Measurements from ENCODE around the gene ABCG4. TPM values are rescaled to one million over a fixed set of nuclear protein-coding genes. Genes with fewer than 3 reads are reported as not detected.

The ABCG4 gene
- total and polyA plus RNA-seq, 9 of the 15 experiments (the other 6 are each of a cell fraction or from before 2014, with no cell fraction given), result 0.03 to 0.11 (median 0.07) TPM; not detected in 4

GRCh38 chr11:119121008-119121810, 27.6 kb upstream of the ABCG4 start, which contains the start of gene HINFP (continued):
- TF ChIP-seq TAF15 (IDR thresholded peaks at IDR 0.05; ENCODE audit: low read depth, low read length) (no peak), GATA2 (CRISPR knock-in tag; IDR thresholded peaks at IDR 0.05) (no peak), CBX8 (IDR thresholded peaks at IDR 0.05; ENCODE audit: borderline replicate concordance, extremely low read depth, low read depth, low read length, poor library complexity, severe bottlenecking) (no peak), SP1 (CRISPR knock-in tag; IDR thresholded peaks at IDR 0.05) (peak; percentile 89), ZNF212 (CRISPR knock-in tag; IDR thresholded peaks at IDR 0.05) (no peak), LARP7 (IDR thresholded peaks at IDR 0.05) (no peak), ZNF449 (CRISPR knock-in tag; IDR thresholded peaks at IDR 0.05) (no peak), KAT7 (CRISPR knock-in tag; IDR thresholded peaks at IDR 0.05; ENCODE audit: borderline replicate concordance) (no peak), KLF13 (tag; IDR thresholded peaks at IDR 0.05; ENCODE audit: borderline replicate concordance, low read depth) (no peak), ZFX (CRISPR knock-in tag; IDR thresholded peaks at IDR 0.05) (peak; percentile 71), RB1 (IDR thresholded peaks at IDR 0.05; ENCODE audit: low read depth) (no peak; the same call in 1 of the 2 replicates), HNRNPLL (IDR thresholded peaks at IDR 0.05; ENCODE audit: low read depth, low read length, poor library complexity, severe bottlenecking) (peak; percentile 95), ZBTB17 (CRISPR knock-in tag; IDR thresholded peaks at IDR 0.05) (no peak), KAT2B (IDR thresholded peaks at IDR 0.05; ENCODE audit: low read depth, low read length) (no peak), ZNF184 (CRISPR knock-in tag; IDR thresholded peaks at IDR 0.05) (no peak), TFE3 (CRISPR knock-in tag; IDR thresholded peaks at IDR 0.05) (peak; percentile 99), ZNF589 (CRISPR knock-in tag; IDR thresholded peaks at IDR 0.05; ENCODE audit: low read depth) (no peak), MCM3 (IDR thresholded peaks at IDR 0.05) (no peak), ILF3 (IDR thresholded peaks at IDR 0.05; ENCODE audit: borderline replicate concordance) (no peak), ELK3 (CRISPR knock-in tag; IDR thresholded peaks at IDR 0.05) (no peak), SMARCE1 (IDR thresholded peaks at IDR 0.05) (0 out of 2 replicates have a peak, but pooled peaks have one; percentile 60), TGIF2 (CRISPR knock-in tag; IDR thresholded peaks at IDR 0.05) (no peak), BRCA1 (IDR thresholded peaks at IDR 0.05) (no peak), BRCA1 (CRISPR knock-in tag; IDR thresholded peaks at IDR 0.05) (no peak), ID3 (CRISPR knock-in tag; IDR thresholded peaks at IDR 0.05) (no peak), ID3 (tag; IDR thresholded peaks at IDR 0.05) (no peak)
